Skin of body (tissue), 2 donors: ENCODE measurements around the gene GRIFIN. TPM values are rescaled to one million over a fixed set of nuclear protein-coding genes. Genes with fewer than 3 reads are reported as not detected.

Experiments used
- DNase-seq: peaks from one replicate; lab custom pipeline; 2025; lab: John Stamatoyannopoulos, UW
- total RNA-seq: library from RNA; depleted of rRNA; stranded (reverse); fragments of >200 nt; gene quantifications from one replicate; pipeline ENCODE4 v1.2.3, GENCODE V29; 2014

The GRIFIN gene
- total RNA-seq, 1 donor from 2014 or later = not detected

GRCh38 chr7:2437136-2437535 is 39.1 kb downstream of the GRIFIN start:
- no peak for DNase-seq

GRCh38 chr7:2436341-2437104 is 39.7 kb downstream of the GRIFIN start:
- no peak for DNase-seq

GRCh38 chr7:2435146-2435545 is 41.1 kb downstream of the GRIFIN start:
- no peak for DNase-seq

- no peak for DNase-seq
Measured at GRCh38 chr7:2433713-2434550, 42.3 kb downstream of the GRIFIN start.

GRCh38 chr7:2432910-2433712 is 43.1 kb downstream of the GRIFIN start:
- no peak for DNase-seq

- no peak for DNase-seq
Measured at GRCh38 chr7:2431260-2431867, 44.8 kb downstream of the GRIFIN start.

GRCh38 chr7:2425749-2426148 is 50.4 kb downstream of the GRIFIN start:
- DNase-seq = no peak

Other genes with a start within 250 kb of the GRIFIN start
- 28.5 TPM for gene MAD1L1, start 243.5 kb downstream of the GRIFIN start, total RNA-seq
- gene MRM2, start 234.2 kb downstream of the GRIFIN start, total RNA-seq = 12.4 TPM
- gene NUDT1, start 234.2 kb downstream of the GRIFIN start, total RNA-seq = 18.8 TPM
- gene SNX8, start 162.0 kb downstream of the GRIFIN start, total RNA-seq = 15.1 TPM
- 108 TPM for gene EIF3B, start 121.6 kb downstream of the GRIFIN start, total RNA-seq
- 3.7 TPM for gene CHST12, start 72.8 kb downstream of the GRIFIN start, total RNA-seq
- 27.0 TPM for gene LFNG, start 43.4 kb upstream of the GRIFIN start, total RNA-seq
- gene BRAT1, start 79.1 kb upstream of the GRIFIN start, total RNA-seq = 17.4 TPM
- gene IQCE, start 82.6 kb upstream of the GRIFIN start, total RNA-seq = 8.0 TPM
- gene TTYH3, start 155.6 kb upstream of the GRIFIN start, total RNA-seq = 28.3 TPM
- gene AMZ1, start 211.8 kb upstream of the GRIFIN start, total RNA-seq = 0.30 TPM